DMS114 treated with DMSO at 0.1 percent for 48 hours (cell line): ENCODE results near the gene SNX27.
"Not testable (repeated sequence)": the region's sequence is repeated elsewhere in the genome, so short reads cannot be mapped to it uniquely, and the experiment has no call there.

Experiments
- DNase-seq: peaks from one replicate; lab custom pipeline; 2025; ENCODE audit not compliant: unreplicated experiment; lab: John Stamatoyannopoulos, UW

The SNX27 gene

DNA sequence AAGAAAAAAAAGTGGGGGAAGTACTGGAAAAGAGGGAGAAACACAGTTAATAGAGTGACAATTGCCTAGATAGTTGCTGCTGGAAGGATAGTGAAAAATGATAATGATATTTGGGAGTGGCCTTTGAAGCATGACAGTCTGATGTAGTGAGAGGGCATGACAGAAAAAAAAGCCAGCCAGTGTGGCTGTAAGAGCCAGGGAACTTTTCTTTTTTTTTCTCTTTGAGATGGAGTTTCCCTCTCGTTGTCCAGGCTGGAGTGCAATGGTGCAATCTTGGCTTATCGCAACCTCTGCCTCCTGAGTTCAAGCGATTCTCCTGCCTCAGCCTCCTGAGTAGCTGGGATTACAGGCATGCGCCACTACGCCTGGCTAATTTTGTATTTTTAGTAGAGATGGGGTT is 9.3 kb upstream of the SNX27 start:
- not testable (repeated sequence) for DNase-seq

DNA sequence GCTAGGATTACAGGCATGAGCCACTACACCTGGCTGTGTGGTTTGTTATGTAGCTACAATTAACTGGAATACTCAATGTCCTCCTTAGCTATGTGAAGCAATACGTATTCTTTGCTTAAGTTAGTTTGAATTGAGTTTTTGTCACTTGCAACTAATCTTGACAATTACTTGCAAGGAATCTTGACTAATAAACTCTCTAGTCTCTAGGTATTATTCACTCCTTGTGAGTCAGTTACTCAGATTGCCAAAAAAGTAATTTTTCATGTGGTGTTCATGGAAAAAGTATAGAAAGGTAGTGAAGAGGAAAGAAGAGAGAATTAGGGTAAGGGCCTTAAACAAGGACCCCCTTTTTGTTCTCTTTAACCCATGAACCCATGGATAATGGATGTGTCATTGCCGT is 7.6 kb upstream of the SNX27 start:
- no peak for DNase-seq

DNA sequence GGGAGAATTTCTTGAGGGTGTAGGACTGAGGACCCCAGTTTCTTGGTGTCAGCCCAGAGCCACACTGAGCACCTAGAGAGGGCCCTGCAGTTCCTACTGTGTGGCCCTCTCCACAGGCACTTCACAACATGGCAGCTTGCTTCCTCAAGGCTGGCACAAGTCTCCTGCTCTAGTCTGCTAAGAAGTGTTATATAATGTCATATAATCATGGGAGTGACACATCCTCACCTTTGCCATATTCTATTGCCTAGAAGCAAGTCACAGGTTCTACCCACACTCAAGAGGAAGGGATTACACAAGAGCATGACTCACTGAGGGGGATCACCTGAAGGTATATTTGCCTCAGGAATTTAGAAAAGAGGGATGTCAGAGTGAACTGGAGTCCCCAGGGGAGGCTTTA is 5.5 kb upstream of the SNX27 start:
- no peak for DNase-seq

DNA sequence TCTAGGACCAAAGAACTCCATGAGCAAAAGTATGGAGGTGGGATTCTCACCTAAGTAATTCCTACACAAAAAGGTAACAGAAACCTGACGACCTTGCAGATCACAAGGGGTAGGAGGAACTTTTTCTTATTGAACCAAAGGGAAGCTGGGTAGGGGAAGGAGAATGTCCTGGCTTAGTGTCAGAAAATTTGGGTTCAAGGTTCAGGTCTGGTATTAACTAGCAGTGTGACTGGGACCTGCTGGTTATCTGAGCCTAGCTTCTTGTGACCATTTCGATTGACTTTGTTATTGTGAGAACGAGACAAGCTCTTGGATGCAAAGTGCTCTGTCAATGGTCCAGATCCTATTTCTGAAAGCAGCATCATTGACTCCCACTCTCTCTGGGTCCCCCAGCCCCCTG is 5.0 kb upstream of the SNX27 start:
- DNase-seq: no peak

DNA sequence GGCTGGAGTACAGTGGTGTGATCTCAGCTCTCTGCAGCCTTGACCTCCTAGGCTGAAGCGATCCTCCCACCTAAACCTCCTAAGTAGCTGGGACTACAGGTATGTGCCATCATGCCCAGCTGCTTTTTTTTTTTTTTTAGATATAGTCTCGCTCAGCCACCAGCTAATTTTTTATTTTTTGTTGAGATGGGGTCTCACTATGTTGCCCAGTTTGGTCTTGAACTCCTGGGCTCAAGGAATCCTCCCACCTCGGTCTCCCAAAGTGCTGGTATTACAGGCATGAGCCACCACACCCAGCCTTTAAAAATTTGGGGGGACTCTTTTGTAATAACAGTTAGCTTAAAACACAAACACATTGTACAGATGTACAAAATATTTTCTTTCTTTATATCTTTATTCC is 1.7 kb upstream of the SNX27 start:
- no peak for DNase-seq

DNA sequence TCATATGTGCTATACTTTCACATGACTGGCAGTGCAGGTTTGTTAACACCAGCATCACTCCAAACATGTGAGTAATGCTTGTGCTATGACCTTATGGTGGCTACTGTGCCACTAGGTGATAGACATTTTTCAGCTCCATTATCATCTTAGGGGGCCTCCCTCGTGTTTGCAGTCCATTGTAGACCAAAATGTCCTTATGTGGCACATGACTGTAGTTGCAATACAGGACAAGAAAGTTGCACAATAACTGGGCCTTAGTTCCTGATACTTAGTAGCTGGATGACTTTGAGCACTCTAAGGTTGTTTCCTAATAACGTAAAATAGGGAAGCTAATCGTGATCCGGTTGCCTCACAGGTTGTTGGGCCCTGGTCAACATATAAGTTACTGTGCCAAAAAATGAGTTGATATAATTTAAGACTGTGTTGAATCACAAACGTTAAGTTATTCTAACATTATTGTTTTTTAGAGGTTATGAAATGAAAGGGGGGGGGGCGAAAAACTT is 511 bp upstream of the SNX27 start:
- no peak for DNase-seq

DNA sequence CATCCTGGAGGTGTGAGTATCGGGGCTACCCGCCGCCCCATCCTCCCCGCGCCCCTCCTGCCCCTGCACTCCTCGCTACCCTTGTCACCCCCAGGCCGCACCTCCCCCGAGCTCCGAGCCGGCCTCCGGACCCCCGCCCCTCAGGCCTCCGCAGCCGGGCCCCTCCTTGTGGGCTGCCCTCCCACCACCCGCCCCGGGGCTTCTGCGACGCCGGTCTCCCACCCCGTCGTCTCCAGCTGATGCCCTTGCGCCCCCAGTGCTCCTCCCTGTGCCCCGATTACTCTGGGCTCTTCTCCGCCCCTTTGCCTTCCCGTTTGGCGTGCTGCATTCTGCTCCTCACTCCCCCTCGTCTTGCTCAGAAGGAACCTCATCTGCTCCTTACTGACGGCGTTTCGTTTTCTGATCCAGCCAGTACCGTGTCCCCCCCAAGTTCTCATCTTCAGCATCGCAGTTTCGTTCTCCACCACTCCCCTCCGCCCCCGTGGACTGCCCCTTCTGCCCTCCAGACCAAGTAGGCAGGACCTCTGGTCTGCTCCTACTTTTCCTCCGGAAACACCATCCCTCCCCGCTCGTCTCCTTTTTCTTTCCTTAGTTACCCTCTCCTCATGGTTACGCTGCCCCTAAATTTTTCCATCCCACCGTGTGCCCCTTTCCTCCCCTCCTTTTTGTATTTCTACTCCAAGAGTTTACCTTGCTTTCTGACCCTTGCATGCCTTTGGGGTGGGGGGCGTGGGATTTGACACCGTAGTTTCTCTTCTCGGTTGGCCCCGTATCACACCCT is 841 bp downstream of the SNX27 start:
- no peak for DNase-seq

DNA sequence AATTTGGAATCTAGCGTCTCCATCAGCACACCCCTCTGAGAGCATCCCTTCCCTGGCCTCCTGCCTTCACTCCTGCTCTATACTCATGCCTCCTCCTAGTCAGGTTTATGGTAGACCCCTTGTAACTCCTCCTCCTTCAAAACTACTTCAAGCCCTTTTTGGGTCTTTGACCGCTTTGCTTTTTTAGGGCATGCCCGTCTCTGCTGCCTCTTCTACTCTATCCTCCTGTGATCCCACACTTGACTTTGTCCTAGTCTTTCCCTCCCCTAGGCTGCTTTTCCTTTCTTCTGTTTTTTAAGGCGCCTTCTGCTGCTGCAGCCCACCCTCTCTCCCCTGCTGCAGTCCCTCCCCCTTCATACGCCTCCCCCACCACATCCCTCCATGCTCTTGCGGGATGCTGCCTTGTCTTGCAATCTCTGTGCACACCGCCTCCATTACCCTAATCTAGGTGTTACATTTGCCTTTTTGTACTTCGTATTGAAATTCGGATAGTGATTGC is 1.5 kb downstream of the SNX27 start:
- no peak for DNase-seq

DNA sequence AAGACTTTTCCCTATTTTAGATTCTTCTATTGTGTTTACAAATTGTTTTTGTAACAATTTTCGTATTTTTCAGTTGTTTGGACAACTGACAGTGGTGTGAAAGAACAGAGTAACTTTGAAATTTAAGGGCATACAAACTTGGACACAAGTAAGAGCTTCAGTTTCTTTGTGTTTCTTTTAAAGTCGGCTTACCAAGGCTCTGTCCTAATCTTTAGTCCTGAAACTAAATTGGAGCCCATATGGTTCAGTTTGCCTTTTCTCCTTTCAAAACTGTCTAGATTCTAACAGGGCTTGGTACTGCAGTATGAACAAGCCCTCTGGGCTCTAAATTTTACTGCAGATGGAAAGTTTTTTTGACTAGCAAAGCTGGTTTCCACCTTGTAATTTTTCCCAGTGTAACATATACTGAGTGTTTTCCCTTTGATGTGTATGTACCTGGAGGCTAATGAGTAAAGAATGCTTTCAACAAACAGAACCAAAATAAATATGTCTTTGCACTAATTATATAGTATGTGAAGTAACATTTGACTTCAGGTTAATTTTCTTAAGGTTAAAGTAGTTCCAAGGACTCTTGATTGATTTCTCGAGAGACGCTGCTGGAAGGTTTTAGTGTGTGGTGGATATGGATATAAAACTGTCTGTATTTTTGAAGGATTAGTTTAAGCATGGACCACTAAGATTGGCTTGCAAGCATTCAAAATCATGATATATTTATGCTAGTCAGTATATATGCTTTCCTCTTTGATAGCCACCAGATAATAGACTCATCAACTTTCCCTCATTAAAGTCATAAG is 4.1 kb downstream of the SNX27 start:
- DNase-seq: no peak

DNA sequence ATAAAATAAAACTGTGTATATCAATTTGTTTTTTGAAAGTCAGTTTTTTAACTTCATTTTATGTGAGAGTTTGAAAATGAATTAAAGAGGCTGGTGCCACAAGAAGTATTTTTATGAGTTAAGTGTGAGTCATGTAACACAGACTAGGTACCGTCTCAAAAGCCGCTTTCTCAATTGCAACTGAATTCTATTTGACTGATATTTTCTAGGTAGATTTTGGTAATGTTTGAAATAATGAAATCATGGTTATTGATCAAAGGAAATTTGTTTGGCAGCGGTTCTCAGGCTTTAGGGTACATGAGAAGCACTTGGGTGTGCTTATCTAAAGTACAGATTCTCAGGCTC is 4.6 kb downstream of the SNX27 start:
- DNase-seq: no peak

DNA sequence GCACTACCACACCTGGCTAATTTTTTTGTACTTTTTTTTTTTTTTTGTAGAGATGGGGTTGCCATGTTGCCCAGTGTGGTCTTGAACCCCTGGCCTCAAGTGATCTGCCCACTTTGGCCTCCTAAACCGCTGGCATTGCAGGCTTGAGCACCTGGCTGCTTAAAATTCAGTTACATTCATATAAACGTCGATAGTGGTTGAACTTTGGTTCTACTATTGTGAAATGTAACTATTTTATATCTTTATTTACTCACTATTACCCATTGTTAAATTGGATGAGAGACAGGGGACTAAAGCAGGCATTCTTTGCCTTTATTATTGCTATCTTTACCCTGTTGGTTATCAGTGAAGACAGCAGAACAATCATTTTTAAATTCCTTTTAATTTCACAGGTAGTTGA is 6.2 kb downstream of the SNX27 start:
- DNase-seq: no peak

DNA sequence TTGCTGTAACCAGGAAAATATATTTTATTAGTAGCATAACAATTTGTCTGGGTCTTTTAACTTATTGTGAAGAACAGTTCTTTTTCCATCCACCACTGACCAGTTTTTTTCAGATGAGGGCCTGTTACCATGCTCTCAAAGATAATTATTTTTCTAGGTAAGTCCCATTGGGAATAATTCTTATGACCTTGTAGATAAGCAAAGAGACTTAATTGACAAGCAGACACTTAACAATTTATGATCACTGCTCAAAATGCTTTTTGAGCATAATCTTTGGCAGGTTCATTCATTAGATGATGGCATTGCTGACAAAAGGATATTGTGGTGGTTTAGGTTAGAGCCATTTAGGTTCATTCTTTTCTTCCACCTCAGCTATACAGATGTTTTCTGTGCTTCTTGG is 6.6 kb downstream of the SNX27 start:
- no peak for DNase-seq

DNA sequence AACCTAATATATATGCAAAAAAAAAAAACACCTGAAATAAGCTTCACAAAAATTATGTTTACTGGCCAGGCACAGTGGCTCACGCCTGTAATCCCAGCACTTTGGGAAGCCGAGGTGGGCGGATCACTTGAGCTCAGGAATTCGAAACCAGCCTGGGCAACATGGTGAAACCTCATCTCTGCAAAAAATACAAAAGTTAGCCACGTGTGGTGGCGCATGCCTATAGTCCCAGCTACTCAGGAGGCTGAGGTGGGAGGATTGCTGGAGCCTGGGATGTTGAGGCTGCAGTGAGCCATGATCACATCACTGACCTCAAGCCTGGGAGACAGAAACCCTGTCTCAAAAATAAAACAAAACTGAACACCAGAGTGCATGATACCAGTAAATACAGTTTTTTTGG is 7.1 kb downstream of the SNX27 start:
- not testable (repeated sequence) for DNase-seq

DNA sequence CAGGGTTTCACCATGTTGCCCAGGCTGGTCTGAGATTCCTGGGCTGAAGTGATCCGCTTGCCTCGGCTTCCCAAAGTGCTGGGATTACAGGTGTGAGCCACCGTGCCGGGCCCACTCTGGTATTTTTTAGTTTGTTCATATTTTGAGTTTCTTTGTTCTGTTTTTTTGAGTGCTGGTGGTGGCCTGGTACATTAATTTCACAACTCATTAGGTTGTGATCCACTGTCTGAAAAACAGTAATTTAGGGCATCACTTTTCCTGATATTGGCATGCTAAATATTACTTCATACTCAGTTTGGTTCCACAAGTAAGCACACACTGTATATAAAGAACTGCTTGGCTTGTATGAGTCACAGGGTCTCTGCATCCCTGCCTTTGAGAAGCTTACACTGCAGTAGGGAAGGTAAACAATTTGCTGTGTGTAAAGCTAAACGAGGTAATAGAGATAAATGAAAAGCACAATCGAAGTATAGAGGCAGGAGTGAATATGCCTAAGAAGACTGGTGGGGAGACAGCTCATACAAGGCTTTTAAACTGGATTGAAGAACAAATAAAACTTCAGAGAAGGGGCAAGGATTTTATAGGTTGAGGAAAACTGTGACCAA is 7.7 kb downstream of the SNX27 start:
- no peak for DNase-seq

DNA sequence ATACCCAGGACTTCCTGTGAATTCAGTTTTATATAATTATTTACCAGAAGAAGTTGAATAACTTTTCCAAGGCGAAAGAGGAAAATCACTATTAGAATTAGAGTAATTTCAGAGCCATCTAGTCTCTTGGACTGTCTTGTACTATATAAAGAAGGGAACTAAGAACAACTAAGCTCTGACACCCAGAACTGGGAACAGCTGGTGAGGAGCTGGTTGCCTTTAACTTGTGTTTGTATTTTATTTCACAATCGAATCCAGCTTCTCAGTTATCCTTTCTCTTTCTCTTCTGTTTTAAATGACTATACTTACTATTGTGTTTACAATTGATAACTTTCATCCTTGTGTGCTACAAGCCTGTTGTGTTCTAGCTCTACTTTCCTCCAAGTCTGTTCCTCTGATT is 8.4 kb downstream of the SNX27 start:
- DNase-seq: no peak

DNA sequence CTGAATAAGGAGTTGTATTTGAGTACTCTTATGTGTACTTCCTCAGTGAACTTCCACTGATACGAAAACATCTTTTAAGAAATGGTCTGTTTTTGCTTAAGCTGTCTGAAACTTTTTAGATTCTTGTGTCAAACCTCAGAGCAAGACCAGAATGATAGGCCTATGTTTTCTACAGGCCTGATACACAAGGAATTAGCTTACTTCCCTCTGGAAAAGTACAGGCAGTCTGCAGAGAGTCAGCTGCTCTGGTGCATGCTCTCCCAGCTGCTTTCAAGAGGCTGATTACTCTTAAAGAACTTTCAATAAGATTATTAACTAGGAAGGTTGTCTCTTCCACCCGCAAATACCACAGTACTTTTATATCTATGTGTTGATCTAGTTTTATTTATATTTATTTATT is 9.5 kb downstream of the SNX27 start:
- no peak for DNase-seq

DNA sequence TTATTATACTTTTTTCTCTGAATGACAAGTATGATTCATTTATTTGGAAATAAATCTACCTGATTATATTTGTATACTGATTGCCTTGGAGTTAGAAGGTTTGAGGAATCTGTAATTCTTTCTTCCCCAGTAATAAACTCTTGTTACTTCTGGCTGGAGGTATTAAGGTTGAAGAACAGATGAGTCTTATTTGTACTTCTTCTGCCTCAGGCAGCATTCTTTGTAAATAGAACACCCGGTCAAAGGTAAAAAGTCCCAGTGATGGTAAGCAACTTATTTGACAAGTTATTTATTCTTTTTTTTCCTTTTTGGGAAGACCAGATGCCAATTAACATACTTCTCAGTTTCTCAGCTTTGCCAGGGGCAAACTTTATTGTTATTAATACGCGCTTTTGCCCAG is 12.9 kb downstream of the SNX27 start:
- no peak for DNase-seq

DNA sequence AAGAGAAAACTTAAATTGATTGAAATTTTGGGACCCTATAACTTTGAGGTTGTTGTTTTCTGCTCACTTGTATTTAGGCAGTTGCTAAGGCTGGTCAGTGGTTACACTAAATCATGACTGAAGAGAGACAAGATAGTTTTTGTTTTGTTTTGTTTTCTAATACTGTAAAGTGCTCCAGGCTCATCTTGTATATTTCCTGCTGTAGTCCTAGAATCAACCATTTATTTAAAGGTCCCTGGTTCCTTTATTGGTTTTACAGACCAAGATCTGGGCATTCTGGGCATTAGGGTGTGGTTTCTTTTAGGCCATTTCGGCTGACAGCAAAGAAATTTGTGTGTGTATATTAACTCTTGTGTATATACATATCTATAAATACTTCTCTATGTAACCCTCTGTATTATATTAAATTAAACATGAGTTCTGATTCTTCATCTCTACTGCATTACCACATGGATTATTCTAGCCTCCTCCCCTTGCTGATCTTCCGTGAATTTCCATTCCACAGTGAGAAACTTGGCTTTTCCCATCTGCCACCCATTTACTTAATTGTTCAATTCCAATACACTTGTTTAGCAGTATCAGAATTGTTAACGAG is 15.0 kb downstream of the SNX27 start:
- DNase-seq: no peak

DNA sequence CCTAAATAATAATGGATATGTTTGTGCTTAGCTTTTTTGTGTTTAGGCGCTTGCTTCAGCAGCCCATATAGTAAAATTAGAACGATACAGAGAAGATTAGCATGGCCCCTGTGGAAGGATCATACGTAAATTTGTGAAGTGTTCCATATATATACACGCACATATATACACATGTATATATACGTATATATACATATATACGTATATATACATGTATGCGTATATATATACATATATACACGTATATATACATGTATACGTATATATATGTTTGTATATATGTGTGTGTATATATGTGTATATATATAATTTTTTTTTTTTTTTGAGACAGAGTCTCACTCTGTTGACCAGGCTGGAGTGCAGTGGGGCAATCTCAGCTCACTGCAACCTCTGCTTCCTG is 17.4 kb downstream of the SNX27 start:
- DNase-seq: no peak

DNA sequence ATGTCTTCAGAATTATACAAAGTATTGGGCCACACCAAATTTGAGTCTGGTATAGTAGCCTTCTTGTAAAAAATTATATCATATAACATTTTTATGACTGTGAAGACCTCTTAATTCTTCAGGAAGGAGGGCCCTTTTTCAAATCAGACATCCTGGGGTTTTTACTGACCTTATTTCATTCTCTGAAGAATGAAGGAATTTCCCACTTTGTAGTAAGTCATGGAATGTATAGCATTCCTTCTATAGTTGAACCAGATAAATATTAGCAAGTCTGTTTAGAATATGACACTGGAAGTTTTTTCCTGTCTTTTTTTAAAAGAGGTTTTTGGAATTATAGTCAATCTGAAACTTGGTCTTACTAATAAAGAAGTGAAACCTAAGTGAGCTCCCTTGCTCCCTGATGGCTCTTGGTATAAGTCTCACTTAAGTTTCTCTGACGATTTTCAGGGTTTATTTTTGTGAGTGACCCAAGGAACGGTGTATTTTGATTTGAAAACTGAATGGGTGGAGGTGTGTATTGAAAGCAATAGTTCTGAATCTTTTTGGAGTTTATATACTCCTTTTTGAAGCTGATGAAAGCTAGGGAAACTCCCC is 23.7 kb downstream of the SNX27 start:
- no peak for DNase-seq

DNA sequence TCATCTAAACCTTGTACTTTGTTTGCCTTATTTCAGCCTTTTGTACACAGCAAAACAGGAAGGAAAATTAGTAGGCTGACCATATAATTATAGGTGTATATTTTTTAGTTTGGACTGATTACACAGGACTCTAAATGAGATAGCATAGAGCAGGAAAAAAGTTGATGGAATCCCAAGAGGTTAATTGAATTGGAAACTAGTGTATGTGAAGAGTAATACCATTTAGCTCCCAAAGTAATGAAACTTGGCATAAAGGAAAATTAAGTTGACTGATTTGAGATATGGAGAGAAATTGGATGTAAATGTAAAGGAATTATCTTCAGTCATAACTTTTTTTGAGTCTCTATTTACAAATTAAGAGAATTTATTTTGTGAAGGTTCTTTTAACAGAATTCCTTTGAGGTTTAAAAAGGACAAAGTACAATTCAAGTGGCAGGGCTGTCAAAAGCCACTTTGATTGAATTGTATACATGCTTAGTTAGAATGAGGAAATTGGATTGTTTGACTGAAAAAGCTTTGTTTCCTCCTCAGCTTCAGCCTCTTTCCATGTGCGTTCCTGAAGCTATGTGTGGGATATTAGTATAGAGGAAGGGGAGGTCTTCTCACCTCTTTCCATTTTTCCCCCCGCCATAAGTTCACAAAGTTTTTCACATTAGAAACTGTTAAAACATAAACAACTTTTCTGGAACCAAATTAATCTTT is 26.4 kb downstream of the SNX27 start:
- no peak for DNase-seq
